IMR-90 (cell line): Measurements from ENCODE around the gene OSBPL3. TPM values are rescaled to one million over a fixed set of nuclear protein-coding genes. Genes with fewer than 3 reads are reported as not detected.

ENCODE experiments used
- ATAC-seq: fragments of 200-7000 bp; cut with Tn5 transposase; 2 replicates; pipeline ENCODE4 v1.9.1; 2020; ENCODE audit warnings: low read depth, mild to moderate bottlenecking, moderate library complexity
- BruUV-seq: library from RNA; stranded (reverse); fragments of 400-500 nt; replicated peaks from 2 replicates; lab custom pipeline; 2021; lab: Mats Ljungman, UMichigan
- CTCF ChIA-PET: fragments of 300-600 bp; formaldehyde crosslinking; extraction: SDS; loops from one replicate; lab custom pipeline; 2021; ENCODE audit warnings: antibody characterized with exemption; lab: Yijun Ruan, JAX
- POLR2A ChIA-PET: fragments of 300-600 bp; sonication (Branson Sonifier 250); formaldehyde crosslinking; loops from one replicate; lab custom pipeline; 2022; ENCODE audit warnings: antibody characterized with exemption; ENCODE audit not compliant: unreplicated experiment; lab: Charles Lee
- DNase-seq: peaks from one replicate; pipeline ENCODE4 v3.0.0; 2013
- H2AFZ ChIP-seq: replicated peaks from 2 replicates; pipeline ENCODE3; 2013; ENCODE audit warnings: low read length, mild to moderate bottlenecking; ENCODE audit not compliant: poor library complexity
- H2AK5ac ChIP-seq: 2 replicates; pipeline ENCODE4 v1.6.1; 2013; ENCODE audit warnings: low read depth, low read length, inconsistent platforms
- H2AK9ac ChIP-seq: replicated peaks from 2 replicates; pipeline ENCODE3; 2013; ENCODE audit warnings: mild to moderate bottlenecking, low read depth, low read length, moderate library complexity; ENCODE audit not compliant: poor library complexity
- H2BK120ac ChIP-seq: 2 replicates; pipeline ENCODE4 v1.6.1; 2013; ENCODE audit warnings: low read depth, low read length, inconsistent platforms
- H2BK15ac ChIP-seq: 3 replicates; pipeline ENCODE4 v1.6.1; 2013; ENCODE audit warnings: low read depth, low read length, inconsistent platforms
- H2BK20ac ChIP-seq: 2 replicates; pipeline ENCODE4 v1.6.1; 2013; ENCODE audit warnings: low read depth, mild to moderate bottlenecking, inconsistent platforms, low read length, moderate library complexity
- H2BK5ac ChIP-seq: 2 replicates; pipeline ENCODE4 v1.6.1; 2013; ENCODE audit warnings: mild to moderate bottlenecking, low read depth, low read length, inconsistent platforms; ENCODE audit not compliant: poor library complexity, severe bottlenecking
- H3K14ac ChIP-seq: replicated peaks from 2 replicates; pipeline ENCODE4 v1.6.1; 2013; ENCODE audit warnings: low read depth, low read length, inconsistent platforms
- H3K18ac ChIP-seq: 2 replicates; pipeline ENCODE4 v1.6.1; 2013; ENCODE audit warnings: low read depth, low read length, control low read depth
- H3K23ac ChIP-seq: 2 replicates; pipeline ENCODE4 v1.6.1; 2013; ENCODE audit warnings: low read depth, low read length, inconsistent platforms
- H3K27ac ChIP-seq: 2 replicates; pipeline ENCODE4 v1.5.1; 2013; ENCODE audit warnings: mild to moderate bottlenecking, control low read depth, low read length; ENCODE audit not compliant: insufficient read depth
- H3K27me3 ChIP-seq: 2 replicates; pipeline ENCODE4 v1.6.1; 2013; ENCODE audit warnings: low read length; ENCODE audit not compliant: control insufficient read depth, insufficient read depth
- H3K36me3 ChIP-seq: 2 replicates; pipeline ENCODE4 v1.6.1; 2013; ENCODE audit warnings: low read length, mixed read lengths; ENCODE audit not compliant: control insufficient read depth, insufficient read depth
- H3K4ac ChIP-seq: 2 replicates; pipeline ENCODE4 v1.6.1; 2013; ENCODE audit warnings: low read depth, low read length, inconsistent platforms
- H3K4me1 ChIP-seq: 2 replicates; pipeline ENCODE4 v1.6.1; 2013; ENCODE audit warnings: low read length, mixed read lengths; ENCODE audit not compliant: control insufficient read depth, insufficient read depth
- H3K4me2 ChIP-seq: 2 replicates; pipeline ENCODE4 v1.6.1; 2013; ENCODE audit warnings: low read depth, mild to moderate bottlenecking, control low read depth, low read length, moderate library complexity
- H3K4me3 ChIP-seq: 2 replicates; pipeline ENCODE4 v1.5.1; 2013; ENCODE audit warnings: low read depth, mild to moderate bottlenecking, control low read depth, low read length, moderate library complexity; ENCODE audit not compliant: insufficient read depth
- H3K56ac ChIP-seq: 2 replicates; pipeline ENCODE4 v1.6.1; 2013; ENCODE audit warnings: low read length, inconsistent platforms; ENCODE audit not compliant: insufficient read depth; ENCODE audit errors: extremely low read depth
- H3K79me1 ChIP-seq, 2 experiments: 2 replicates each; pipeline ENCODE4 v1.6.1; 2013; ENCODE audit warnings: low read length in 2 of 2, inconsistent platforms in 1 of 2, low read depth in 1 of 2
- H3K9ac ChIP-seq: 2 replicates; pipeline ENCODE4 v1.6.1; 2013; ENCODE audit warnings: low read depth, low read length, control low read depth
- H3K9me1 ChIP-seq: 2 replicates; pipeline ENCODE4 v1.6.1; 2013; ENCODE audit warnings: low read length, inconsistent platforms; ENCODE audit not compliant: insufficient read depth
- H3K9me3 ChIP-seq: 2 replicates; pipeline ENCODE4 v1.6.1; 2013; ENCODE audit warnings: low read length; ENCODE audit not compliant: control insufficient read depth, insufficient read depth
- H4K20me1 ChIP-seq: 2 replicates; pipeline ENCODE4 v1.6.1; 2013; ENCODE audit warnings: low read length, inconsistent platforms; ENCODE audit not compliant: insufficient read depth
- H4K5ac ChIP-seq: 2 replicates; pipeline ENCODE4 v1.6.1; 2013; ENCODE audit warnings: mild to moderate bottlenecking, low read depth, low read length, control low read depth
- H4K8ac ChIP-seq, 2 experiments: 2 replicates each; pipeline ENCODE4 v1.6.1; 2013; ENCODE audit warnings: low read depth in 2 of 2, low read length in 2 of 2, control low read depth in 1 of 2, inconsistent platforms in 1 of 2
- H4K91ac ChIP-seq: 2 replicates; pipeline ENCODE4 v1.6.1; 2013; ENCODE audit warnings: low read depth, low read length, inconsistent platforms; ENCODE audit not compliant: insufficient read depth
- BHLHE40 ChIP-seq: fragments of 150-350 bp; IDR thresholded peaks from 2 replicates; pipeline ENCODE4 v1.6.1; 2016; ENCODE audit warnings: mild to moderate bottlenecking, low read depth, low read length
- CEBPB ChIP-seq: IDR thresholded peaks from 2 replicates; pipeline ENCODE4 v1.6.1; 2012; ENCODE audit warnings: low read depth, low read length, improper control_type of control experiment
- CHD1 ChIP-seq: IDR thresholded peaks from 2 replicates; pipeline ENCODE4 v1.6.1; 2012; ENCODE audit warnings: low read depth, low read length, improper control_type of control experiment
- FOS ChIP-seq: fragments of 150-350 bp; IDR thresholded peaks from 2 replicates; pipeline ENCODE4 v1.6.1; 2016; ENCODE audit warnings: low read depth, low read length
- MAFK ChIP-seq: IDR thresholded peaks from 2 replicates; pipeline ENCODE4 v1.6.1; 2012; ENCODE audit warnings: low read depth, low read length, improper control_type of control experiment
- MAZ ChIP-seq: IDR thresholded peaks from 2 replicates; pipeline ENCODE4 v1.6.1; 2012; ENCODE audit warnings: low read depth, mild to moderate bottlenecking, low read length, improper control_type of control experiment, moderate library complexity, borderline replicate concordance
- MXI1 ChIP-seq: IDR thresholded peaks from 2 replicates; pipeline ENCODE4 v1.6.1; 2012; ENCODE audit warnings: low read depth, mild to moderate bottlenecking, low read length, moderate library complexity, borderline replicate concordance
- NFE2L2 ChIP-seq: fragments of 150-350 bp; IDR thresholded peaks from 2 replicates; pipeline ENCODE4 v1.6.1; 2016; ENCODE audit warnings: low read depth, mild to moderate bottlenecking, low read length
- POLR2A ChIP-seq: IDR thresholded peaks from 2 replicates; pipeline ENCODE4 v1.6.1; 2012; ENCODE audit warnings: mild to moderate bottlenecking, low read depth, low read length
- RAD21 ChIP-seq: IDR thresholded peaks from 2 replicates; pipeline ENCODE4 v1.6.1; 2012; ENCODE audit warnings: low read length, improper control_type of control experiment
- RCOR1 ChIP-seq: IDR thresholded peaks from 2 replicates; pipeline ENCODE4 v1.6.1; 2012; ENCODE audit warnings: mild to moderate bottlenecking, low read length, improper control_type of control experiment; ENCODE audit not compliant: insufficient replicate concordance
- RFX5 ChIP-seq: IDR thresholded peaks from 2 replicates; pipeline ENCODE4 v1.8.0; 2012; ENCODE audit warnings: low read depth, mild to moderate bottlenecking, low read length, moderate library complexity
- SMC3 ChIP-seq: fragments of 150-350 bp; IDR thresholded peaks from 2 replicates; pipeline ENCODE4 v1.6.1; 2016; ENCODE audit warnings: low read depth, mild to moderate bottlenecking, antibody characterized with exemption, low read length, moderate library complexity
- WGBS, 2 experiments: methylation state at CpG; one replicate each; pipeline versions ENCODE4 v1.1.5 to v1.1.7; 2013; ENCODE audit warnings: missing lambda C conversion rate in 2 of 2; ENCODE audit not compliant: insufficient read length in 1 of 2; ENCODE audit errors: extremely low coverage in 2 of 2; 5-methylcytosine and 5-hydroxymethylcytosine counted together
- dilution Hi-C: fragments of 300-500 bp; cut with HindIII; formaldehyde crosslinking; loops from one replicate; pipeline ENCODE4 v1.14.3; 2018; ENCODE audit warnings: low sequenced_read_pairs; ENCODE audit not compliant: unreplicated experiment
- in situ Hi-C: fragments of 300-500 bp; cut with MboI; formaldehyde crosslinking; loops from 3 replicates; pipeline ENCODE4 v1.14.3; 2019; ENCODE audit warnings: low sequenced_read_pairs, inconsistent platforms, mixed read lengths
- intact Hi-C: fragments of 100-400 bp; cut with micrococcal nuclease; formaldehyde crosslinking; loops from 2 replicates; pipeline ENCODE4 v1.10.0; 2022
- polyA plus RNA-seq, 3 experiments: library from polyadenylated mRNA; depleted of rRNA; stranded (reverse); fragments of >200 nt; gene quantifications; 2 replicates each; pipeline ENCODE4 v1.2.3, GENCODE V29; 2012; ENCODE audit warnings: low replicate concordance in 1 of 3
- total RNA-seq: library from RNA; depleted of rRNA; stranded (reverse); fragments of >200 nt; gene quantifications from 2 replicates; pipeline ENCODE4 v1.2.3, GENCODE V29; 2012
- TF ChIP-seq, protein P1 (sequence below): fragments of 150-350 bp; IDR thresholded peaks from 2 replicates; pipeline ENCODE4 v1.6.1; 2017; ENCODE audit warnings: mild to moderate bottlenecking, antibody characterized with exemption, low read length, low read depth
- TF ChIP-seq, protein P2 (sequence below): fragments of 150-350 bp; IDR thresholded peaks from 2 replicates; pipeline ENCODE4 v1.6.1; 2016; ENCODE audit warnings: low read depth, mild to moderate bottlenecking, low read length, moderate library complexity, borderline replicate concordance

OSBPL3 gene
- total and polyA plus RNA-seq, 2 of the 4 experiments (the other 2 are of a cell fraction), result 18.0 to 29.9 TPM

DNA sequence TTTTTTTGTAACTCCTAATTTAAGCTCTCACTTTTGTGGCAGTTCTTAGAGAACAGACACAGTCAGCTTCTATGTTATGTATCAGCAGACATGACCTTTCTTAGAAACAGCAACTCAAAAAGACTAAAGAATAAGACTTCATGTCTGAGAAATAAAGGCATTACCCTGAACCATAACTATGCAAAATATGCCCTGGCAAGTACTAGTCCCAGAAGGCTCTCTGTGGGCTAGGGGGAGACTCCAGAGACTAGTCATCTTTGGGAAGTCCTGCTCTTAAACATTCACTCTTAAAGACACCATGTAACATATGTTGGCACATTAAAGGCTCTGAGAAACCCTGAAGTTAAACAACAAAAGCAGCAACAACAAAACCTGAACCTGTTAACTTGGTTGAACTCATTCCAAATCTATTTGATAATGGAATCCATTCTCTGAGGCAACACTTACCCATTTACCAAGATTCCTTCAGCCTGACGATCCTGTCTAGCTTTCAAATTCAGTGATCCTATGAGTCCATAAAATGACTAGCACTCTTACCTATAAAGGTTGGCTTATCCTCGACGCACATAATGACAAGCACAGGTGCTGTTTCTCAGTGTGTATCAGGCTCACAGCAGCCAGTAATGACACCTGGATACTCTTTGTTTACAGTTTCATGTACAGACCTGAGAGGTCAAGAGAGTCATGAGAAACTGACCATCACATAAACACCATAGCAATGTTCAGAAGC, 62.3 kb downstream of the OSBPL3 start:
- intact Hi-C loops, result no loop called here
- peak overlapping the region; percentile 7; the same call in 2 of the 3 replicates for H2BK15ac ChIP-seq
- H2BK120ac ChIP-seq, result peak overlapping the region; percentile 50
- ATAC-seq (peak; percentile 95), DNase-seq (peak; percentile 90)
- no peaks in the 10 kb centered on the region for H3K27me3 ChIP-seq
- peak overlapping the region; percentile 14 for H3K4ac ChIP-seq
- BruUV-seq, result no TSS peak
- H3K36me3 ChIP-seq, result no peaks in the 10 kb centered on the region
- H3K9ac ChIP-seq, result no peak overlapping the region
- peak overlapping the region; percentile 23; the same call in 1 of the 2 replicates for H2BK20ac ChIP-seq
- no peak overlapping the region for H3K56ac ChIP-seq
- no peak overlapping the region for H2AK9ac ChIP-seq
- dilution Hi-C loops, result no loop called here
- no peak overlapping the region for H3K4me3 ChIP-seq
- peak overlapping the region; percentile 26 for H2AK5ac ChIP-seq
- peaks cover 17% of the 10 kb centered on the region; the same call in 1 of the 2 replicates for H4K20me1 ChIP-seq
- peaks cover 21% of the 10 kb centered on the region for H3K4me1 ChIP-seq
- H3K4me2 ChIP-seq, result peak overlapping the region; percentile 25; the same call in 1 of the 2 replicates
- in situ Hi-C loops, result no loop called here
- H3K79me1 ChIP-seq, result peaks cover 61 to 71% of the 10 kb centered on the region in 2 experiments
- peak overlapping the region in 1 of 2 experiments; percentile 16; a peak in 2 of 4 replicates for H4K8ac ChIP-seq
- no peak overlapping the region for H3K23ac ChIP-seq
- H2BK5ac ChIP-seq, result peak overlapping the region; percentile 51
- H3K9me3 ChIP-seq, result no peaks in the 10 kb centered on the region
- no peak overlapping the region for H3K27ac ChIP-seq
- 71% methylated on average over 1 of the region's 3 CpGs; no CpG with 5 or more reads in 1 of the 2 experiments for WGBS, 2 experiments
- H3K18ac ChIP-seq, result peak overlapping the region; percentile 51; the same call in 1 of the 2 replicates
- H4K5ac ChIP-seq, result peak overlapping the region; percentile 4; the same call in 1 of the 2 replicates
- H3K9me1 ChIP-seq, result peaks cover 15% of the 10 kb centered on the region
- no peak overlapping the region for H2AFZ ChIP-seq
- H3K14ac ChIP-seq, result peak overlapping the region; percentile 39
- no peak overlapping the region for H4K91ac ChIP-seq
- POLR2A ChIA-PET, result no interaction called here
- CTCF ChIA-PET, result no interaction called here
- TF ChIP-seq POLR2A (no peak), MAFK (no peak), MAZ (no peak), SMC3 (no peak), BHLHE40 (no peak), FOS (no peak), CHD1 (no peak), CEBPB (no peak), RAD21 (no peak), RCOR1 (no peak), NFE2L2 (no peak), MXI1 (no peak), RFX5 (no peak)
- TF ChIP-seq, protein P1, sequence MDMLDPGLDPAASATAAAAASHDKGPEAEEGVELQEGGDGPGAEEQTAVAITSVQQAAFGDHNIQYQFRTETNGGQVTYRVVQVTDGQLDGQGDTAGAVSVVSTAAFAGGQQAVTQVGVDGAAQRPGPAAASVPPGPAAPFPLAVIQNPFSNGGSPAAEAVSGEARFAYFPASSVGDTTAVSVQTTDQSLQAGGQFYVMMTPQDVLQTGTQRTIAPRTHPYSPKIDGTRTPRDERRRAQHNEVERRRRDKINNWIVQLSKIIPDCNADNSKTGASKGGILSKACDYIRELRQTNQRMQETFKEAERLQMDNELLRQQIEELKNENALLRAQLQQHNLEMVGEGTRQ, result no peak
- TF ChIP-seq, protein P2, sequence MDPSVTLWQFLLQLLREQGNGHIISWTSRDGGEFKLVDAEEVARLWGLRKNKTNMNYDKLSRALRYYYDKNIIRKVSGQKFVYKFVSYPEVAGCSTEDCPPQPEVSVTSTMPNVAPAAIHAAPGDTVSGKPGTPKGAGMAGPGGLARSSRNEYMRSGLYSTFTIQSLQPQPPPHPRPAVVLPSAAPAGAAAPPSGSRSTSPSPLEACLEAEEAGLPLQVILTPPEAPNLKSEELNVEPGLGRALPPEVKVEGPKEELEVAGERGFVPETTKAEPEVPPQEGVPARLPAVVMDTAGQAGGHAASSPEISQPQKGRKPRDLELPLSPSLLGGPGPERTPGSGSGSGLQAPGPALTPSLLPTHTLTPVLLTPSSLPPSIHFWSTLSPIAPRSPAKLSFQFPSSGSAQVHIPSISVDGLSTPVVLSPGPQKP, result no peak
